Suppressor macrophage treated with lipopolysaccharide for 4 hours (primary cell): ENCODE results near the gene ITGBL1.

Experiments
- DNase-seq: peaks from one replicate; pipeline ENCODE4 v3.0.0-alpha.2; 2020

ITGBL1 gene

DNA sequence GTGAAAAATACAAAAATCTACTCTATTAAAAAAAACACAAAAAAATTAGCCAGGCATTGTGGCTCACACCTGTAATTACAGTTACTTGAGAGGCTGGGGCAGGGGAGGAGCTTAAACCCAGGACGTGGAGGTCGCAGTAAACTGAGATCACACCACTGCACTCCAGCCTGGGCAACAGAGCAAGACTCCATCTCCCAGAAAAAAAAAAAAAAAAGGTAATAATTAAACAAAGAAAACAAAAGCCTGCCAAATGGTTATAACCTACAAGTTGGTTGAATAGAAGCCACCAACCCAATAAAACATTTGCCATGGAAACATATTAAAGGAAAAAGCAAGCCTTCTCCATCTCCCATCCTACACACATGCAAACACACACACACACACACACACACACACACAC, 255.2 kb downstream of the ITGBL1 start:
- no peak for DNase-seq

GRCh38 chr13:101708115-101708514, 255.6 kb downstream of the ITGBL1 start:
- DNase-seq = no peak

DNA sequence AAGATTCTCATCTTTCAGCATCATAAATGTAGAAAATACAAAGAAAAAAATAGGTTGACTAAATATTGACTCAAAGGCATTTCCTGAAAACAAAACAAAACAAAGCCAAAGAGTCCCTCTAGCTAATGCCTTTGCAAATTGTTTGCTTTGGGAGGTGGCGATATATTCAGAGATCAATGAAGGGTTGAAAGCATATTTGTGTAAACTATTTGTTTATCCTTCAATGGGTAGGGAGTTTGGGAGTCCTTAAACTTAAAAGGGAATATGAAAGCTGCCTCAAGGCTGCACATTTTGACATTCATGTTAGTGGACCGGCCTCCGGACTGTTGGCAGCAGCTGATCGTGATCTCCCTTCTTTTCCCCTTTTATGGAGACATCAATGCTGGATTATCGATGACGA, 257.5 kb downstream of the ITGBL1 start:
- no peak for DNase-seq

DNA sequence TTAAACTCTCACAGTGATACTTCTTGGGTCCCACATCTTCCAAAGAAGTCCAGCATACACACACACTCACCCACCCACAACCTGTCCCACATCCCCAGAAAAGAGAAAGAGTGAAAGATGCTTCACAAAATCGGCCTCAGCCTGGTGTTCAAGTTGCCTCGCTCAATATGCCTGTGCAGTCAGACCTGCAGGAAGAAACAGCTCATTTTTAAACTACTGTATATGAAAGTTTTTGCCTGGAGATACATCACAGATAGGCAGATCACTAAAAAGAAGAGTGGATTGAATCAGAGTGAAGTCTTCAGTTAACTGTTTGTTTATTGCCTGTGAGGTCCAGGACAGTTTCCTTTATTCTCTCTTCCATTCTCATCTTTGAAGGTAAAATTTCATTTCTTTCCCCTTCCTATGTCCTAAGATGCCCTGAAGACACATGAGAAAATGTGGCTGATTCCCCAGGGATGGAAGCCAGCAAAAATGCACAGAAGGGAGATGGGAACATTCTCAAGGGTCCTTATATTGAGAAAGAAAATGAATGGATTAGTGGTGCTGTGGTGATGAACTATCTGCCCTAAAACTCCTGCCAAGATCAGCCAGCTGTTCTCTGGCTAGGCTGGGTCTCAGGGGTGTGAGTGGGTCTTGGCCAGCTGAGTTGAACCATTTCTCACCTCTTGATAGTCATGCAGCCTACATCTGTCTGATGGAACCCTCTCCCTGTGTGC, 259.0 kb downstream of the ITGBL1 start:
- no peak for DNase-seq

- DNase-seq = no peak
Measured at GRCh38 chr13:101712026-101712348, 259.5 kb downstream of the ITGBL1 start.

- DNase-seq = no peak
Measured at GRCh38 chr13:101714195-101714594, 261.7 kb downstream of the ITGBL1 start.

DNA sequence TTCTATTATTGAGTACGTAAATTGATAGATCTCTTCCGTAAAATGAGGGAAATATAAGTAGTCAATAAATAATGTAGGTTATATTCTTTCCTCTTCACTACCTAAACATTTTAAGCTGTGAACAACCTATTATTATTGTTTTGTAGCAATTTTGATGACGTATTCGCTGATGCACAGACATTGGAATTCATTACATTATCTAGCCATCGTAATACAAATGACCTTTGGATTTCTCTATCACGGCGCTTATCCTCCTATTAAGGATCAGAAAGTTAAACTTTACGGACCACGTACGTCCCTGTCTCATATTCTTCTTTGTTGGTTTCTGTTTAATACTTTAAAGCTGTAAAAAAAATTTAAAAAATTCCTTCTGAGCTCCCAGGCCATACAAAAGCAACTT, 264.9 kb downstream of the ITGBL1 start:
- DNase-seq = no peak

DNA sequence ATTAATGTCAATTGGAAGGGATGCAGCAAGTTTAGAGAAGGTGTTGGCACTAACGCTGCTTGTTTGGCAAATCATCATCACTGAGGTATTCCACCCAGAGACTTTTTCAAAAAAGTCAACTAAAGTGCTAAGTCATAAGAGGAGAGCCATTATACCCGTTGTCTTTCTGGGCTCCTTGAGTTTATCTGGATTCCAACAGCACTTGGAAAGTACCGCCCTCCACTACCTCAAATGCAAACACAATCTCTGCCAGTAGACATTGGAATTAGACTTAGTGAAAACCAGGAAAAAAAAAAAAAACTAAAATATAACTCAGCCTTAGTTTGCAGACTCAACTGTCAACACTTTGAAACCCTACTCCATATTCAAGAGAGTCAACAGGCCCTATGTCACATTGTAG, 266.0 kb downstream of the ITGBL1 start:
- DNase-seq = no peak

- no peak for DNase-seq
Measured at GRCh38 chr13:101726681-101727080, 274.2 kb downstream of the ITGBL1 start.

GRCh38 chr13:101727118-101727517, 274.6 kb downstream of the ITGBL1 start:
- no peak for DNase-seq

- DNase-seq = no peak
Measured at GRCh38 chr13:101728021-101728420, 275.5 kb downstream of the ITGBL1 start.

GRCh38 chr13:101728615-101729014, 276.1 kb downstream of the ITGBL1 start:
- DNase-seq = no peak

GRCh38 chr13:101730420-101731000, 278.0 kb downstream of the ITGBL1 start:
- no peak for DNase-seq

DNA sequence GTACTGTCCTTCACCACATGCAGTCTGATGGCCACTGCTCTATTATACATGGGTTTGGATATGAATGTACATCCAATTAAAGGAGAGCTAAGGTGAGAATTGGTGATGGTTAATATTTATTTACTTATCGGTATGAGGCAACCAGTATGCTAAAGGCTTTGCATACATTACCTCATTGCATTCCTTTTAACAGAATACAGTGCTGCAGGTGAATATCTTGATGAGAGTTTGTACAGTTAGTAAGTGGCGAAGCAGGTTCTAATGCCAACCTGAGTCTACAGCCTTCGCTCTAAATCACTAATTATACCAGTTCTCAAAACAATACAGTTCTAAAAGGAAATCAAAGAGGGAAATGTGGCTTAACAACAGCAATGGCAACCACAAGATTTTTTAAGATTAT, 284.1 kb downstream of the ITGBL1 start:
- DNase-seq = no peak

- DNase-seq = no peak
Measured at GRCh38 chr13:101738336-101738735, 285.9 kb downstream of the ITGBL1 start.

DNA sequence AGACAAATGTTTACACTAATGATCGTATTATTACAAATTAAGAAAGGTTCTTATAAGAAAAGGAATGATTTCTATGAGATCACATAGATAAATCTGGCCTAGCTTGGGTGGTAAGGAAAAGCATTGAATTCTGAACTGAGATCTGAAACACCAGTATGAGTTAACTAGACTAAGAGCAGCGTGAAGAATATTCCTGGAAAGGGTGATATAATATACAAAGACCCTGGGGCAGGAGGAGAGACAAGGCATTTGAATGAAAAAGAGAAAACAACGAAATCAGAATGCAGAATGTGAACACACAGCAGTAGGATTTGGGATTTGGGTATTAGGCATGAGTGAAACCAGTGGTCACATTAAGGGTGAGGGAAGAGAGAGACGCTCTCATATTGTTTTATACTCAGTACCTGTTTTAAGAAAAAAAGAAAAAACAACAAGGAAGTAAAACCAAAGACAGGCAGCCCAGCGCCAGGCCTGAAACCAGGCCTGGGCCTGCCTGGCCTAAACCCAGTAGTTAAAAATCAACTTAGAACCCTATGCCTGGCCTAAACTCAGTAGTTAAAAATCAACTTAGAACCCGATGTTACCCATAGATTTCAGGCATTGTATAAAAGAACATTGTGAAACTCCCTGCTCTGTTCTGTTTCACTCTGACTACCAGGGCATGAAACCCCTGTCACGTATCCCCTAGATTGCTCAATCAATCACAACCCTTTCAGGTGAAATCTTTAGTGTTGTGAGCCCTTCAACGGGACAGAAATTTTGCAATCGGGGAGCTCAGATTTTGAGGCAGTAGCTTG, 287.1 kb downstream of the ITGBL1 start:
- no peak for DNase-seq

DNA sequence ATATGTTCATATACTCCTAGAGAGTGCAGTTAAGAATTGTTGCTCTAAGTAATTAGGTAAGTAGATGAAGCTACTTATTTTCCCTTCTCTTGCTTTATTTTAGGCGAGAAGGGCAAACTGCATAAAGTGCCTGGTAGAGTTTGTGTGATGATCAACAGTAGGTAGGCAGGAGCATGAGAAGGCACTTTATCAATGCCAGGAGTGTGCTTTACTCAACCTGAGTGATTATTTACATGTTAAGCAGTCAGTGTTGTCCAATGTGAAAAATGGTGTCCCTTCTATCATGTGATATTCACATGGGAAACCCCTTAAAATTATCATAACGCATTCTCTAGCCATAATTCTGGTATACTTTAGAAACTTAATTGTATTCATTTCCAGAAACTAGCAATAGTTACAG, 294.0 kb downstream of the ITGBL1 start:
- no peak for DNase-seq

GRCh38 chr13:101747039-101747438, 294.6 kb downstream of the ITGBL1 start:
- DNase-seq = no peak

DNA sequence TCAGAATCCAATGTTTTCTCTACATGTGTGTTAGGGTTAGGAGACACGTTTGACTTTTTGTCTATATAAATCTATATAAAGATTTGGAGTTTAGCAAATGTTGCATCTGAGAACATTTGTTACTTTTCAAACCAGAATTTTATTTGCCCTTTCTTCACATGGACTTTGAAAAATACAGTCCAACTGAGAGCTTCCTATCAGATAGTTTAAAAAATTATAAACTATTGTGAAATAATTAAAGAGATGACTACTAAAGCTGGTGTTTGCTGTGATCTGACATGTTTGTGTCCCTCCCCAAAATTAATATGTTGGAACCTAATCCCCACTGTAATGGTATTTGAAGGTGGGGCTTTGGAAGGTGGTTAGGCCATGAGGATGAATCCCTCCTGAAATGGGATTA, 297.1 kb downstream of the ITGBL1 start:
- no peak for DNase-seq

GRCh38 chr13:101751488-101751887, 299.0 kb downstream of the ITGBL1 start:
- DNase-seq = peak; percentile 31

DNA sequence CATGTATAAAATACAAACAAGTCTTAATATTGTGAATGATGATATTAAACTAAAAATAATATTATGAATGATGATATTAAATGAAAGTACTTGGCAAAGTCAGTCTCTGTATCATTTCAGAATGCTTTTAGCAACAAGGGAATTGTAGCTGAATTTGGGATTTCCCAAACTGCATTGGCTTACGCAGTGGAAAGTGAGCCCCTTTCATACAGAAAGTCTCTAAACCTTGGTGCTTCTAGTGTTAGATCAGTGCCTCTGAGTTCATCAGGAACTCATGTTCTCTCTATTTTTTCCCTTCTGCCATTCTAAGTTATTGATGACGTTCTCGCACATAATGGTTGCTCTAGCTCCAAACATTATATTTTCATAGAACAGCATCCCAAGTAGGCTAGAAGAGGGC, 300.0 kb downstream of the ITGBL1 start:
- no peak for DNase-seq

DNA sequence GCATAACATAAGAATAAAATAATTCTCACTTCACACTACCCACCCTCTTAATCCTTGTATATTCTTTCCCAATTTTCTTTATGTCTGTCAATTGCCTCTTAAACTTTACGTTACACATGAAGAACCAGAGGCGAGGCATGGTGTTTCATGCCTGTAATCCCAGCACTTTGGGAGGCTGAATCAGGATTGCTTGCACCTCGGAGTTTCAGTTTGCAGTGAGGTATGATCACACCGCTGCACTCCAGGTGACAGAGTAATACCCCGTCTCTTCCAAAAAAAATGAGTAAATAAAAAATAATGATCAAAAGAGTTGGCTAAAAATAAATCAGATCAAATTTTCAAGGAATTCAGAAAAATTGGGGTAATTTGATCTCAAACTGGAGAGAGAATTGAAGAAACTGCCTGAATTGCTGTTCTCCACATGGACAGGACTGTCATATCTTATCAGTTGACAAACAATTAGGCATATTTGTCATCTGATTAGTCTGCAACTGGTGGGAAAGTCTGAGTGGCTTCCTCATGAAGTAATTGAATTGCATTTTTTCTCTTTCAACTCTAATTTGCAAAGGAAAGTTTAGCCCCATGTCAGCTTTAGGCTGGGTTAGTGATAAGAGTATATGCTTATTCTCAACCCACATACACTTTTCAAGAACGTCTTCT, 302.9 kb downstream of the ITGBL1 start:
- no peak for DNase-seq

DNA sequence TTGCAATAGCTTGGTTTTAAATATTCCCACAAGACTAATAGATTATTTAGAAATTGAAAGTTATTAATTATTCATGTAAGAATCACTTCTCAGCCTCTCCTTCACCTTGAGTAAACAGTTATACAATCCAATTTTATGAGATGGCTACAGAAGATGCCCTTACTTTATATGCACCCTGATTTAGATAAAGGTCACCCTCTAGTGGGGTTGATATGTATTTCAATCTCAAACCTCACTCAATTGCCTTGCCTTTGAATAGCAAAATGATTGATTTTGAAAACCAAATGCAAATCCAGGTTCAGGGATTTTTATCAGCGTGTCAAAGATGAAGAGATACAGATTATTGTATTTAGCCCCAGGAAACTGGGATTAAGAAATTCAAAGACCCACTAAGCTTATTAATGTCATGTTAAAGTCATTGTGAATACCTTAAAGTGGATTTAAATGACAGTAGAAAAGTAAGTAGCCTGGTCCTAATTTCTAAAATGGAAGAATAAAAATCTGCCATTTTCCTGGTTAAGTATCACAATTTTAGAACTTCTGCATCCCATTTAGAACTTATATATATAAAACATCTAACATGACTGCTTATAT, 305.1 kb downstream of the ITGBL1 start:
- peak; percentile 6 for DNase-seq
